RKO (cell line): ENCODE results near the gene XRCC4.
A peak's percentile ranks its signal among the peaks of the same experiment; 100 is the strongest.

ENCODE experiments used
- DNase-seq: peaks from one replicate; pipeline ENCODE4 v3.0.0-alpha.2; 2016; ENCODE audit warnings: low spot score

The XRCC4 gene

DNA sequence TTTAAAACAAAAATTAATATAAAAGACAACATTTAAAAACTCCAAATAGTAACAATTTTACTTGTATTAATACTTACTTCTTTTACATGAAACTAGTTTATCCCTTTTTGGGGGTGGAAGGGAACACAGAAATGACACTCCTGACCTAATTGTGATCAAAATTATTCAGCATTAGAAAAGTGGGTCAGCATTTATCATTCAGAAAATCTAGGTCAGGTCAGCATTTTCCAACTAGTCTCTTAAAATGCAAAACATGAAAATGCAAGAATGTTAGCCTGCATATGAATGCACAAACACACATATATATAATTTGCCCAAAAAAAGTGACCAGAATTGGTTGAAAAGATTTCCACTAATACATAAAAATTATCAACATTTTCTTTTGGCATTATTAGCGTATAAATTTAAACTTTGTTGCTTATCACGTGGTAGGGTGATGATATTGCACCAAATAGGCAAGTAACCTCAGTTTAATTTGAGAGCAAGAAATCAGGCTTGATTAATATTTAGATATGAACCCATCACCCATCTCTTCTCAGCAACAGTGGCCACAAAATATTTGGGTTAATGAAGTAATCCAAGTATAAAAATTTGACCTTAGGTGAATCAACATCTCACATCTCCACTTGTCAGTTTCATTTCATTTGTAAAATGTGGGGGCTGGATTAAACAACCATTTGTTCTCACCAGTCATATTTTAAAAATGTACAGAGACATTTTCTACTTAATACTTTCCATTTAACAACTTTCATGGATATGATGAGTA lies 5.9 kb upstream of the XRCC4 start:
- no peak for DNase-seq

GRCh38 chr5:83072966-83073365 lies 4.4 kb upstream of the XRCC4 start:
- DNase-seq, result no peak

DNA sequence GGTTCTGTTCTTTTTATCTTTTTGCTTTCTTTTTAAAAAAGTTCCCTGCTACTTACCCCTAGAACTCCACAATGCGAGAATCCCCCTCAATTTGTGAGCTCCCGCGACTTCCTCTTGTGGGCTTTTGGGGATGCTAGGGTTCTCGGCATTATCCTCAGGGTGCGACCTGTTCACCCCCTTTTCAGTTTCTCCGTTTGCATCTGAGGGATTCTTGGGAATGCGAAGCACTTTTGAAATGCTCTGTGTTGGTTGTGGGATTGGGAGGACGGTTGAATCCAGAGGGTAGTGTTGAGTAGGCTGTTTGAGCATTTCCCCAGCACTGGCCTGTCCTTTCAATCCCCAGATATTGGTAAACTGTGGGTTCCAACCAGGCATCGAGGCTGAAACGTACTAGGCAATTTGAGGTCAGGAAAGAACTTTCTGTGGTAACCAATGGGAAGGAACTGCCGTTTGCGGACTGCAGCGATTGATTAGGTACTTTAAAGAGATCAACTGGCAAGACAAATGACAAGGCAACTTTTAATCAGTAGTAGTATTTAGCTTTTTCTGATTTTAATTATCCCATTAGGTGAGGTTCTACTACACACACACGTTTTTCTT lies 415 bp downstream of the XRCC4 start:
- peak; percentile 62 for DNase-seq

DNA sequence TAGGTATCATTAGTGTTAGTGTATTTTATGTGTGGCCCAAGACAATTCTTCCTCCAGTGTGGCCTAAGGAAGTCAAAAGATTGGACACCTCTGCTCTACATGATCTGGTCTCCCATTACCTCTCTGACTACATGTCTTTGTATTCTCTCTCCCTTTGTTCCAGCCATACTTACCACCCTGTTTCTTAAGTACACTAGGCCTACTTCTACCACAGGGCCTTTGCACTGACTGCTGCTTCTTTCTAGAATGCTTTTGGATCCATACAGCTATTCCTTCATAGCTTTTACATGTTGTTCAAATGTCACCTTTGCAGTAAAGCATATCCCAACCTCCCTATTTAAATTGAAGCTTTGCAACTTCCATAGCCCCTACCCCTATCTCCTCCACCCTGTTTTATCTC lies 5.4 kb downstream of the XRCC4 start:
- no peak for DNase-seq

GRCh38 chr5:83084336-83084735 lies 7.0 kb downstream of the XRCC4 start:
- DNase-seq, result no peak

GRCh38 chr5:83085106-83085505 lies 7.8 kb downstream of the XRCC4 start:
- DNase-seq, result no peak

GRCh38 chr5:83090169-83090568 lies 12.8 kb downstream of the XRCC4 start:
- no peak for DNase-seq

DNA sequence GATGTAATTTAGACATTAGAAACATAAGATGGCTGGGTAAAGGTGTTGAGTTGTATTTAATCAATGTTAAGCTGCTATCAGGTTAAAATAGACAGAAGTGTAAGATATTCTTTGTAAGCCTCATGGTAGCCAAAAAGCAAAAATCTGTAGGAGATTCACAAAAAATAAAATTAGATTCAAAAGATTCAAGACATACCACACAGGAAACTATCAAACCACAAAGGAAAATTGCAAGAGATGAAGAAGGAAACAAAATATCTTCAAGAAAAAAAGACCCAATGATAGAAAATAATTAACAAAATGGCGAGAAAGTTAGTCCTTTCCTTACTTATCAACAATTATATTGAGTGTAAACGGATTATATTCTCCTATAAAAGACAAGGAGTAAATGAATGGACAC lies 15.3 kb downstream of the XRCC4 start:
- no peak for DNase-seq

DNA sequence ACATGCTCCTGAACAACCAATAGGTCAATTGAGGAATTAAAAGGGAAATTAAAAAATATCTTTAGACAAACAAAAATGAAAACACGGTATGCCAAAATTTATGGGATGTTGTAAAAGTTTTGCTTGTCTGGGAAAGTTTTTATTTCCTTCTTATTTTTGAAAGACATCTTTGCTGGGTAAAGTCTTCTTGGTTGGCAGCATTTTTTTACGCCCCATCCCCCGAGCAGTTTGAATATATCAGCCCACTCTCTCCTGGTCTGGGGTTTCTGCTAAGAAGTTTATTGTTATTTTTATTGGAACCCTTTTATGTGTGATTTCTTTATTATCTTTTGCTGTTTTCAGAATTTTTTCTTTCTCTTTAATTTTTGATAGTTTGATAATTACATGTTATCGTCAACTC lies 16.3 kb downstream of the XRCC4 start:
- no peak for DNase-seq

GRCh38 chr5:83095163-83095956 lies 18.0 kb downstream of the XRCC4 start:
- no peak for DNase-seq

DNA sequence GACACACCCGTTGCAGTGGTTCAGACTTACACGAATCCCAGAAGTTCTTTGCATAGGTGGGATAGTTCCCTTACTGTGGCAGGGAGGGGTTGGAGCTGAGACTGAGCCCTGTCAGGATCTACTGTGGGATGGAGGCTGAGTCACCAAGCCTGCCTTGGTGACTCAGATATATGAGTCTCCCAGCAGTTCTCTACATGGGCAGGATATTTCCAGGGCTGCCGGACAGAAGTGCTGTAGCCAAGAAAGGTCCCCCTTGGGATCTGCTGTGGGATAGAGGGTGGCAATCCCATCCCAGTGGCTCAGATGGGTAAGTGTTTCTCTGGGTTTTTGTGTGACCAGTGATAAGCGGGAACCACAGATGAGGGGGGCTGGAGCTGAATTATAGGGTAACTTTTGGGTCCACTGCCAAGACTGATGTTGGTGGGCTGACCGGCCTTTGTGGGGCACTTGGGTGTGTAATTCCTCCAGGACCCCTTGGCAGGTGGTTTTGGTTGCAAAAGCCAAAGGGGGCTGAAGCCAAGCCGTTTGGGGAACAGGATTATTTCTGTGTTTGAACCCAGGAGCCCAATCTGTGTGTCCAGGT lies 18.7 kb downstream of the XRCC4 start:
- peak; percentile 88 for DNase-seq

- no peak for DNase-seq
These were observed 19.5 kb downstream of the XRCC4 start for GRCh38 chr5:83096660-83097339.

- no peak for DNase-seq
These were observed 20.4 kb downstream of the XRCC4 start for GRCh38 chr5:83097689-83098231.

- no peak for DNase-seq
These were observed 21.7 kb downstream of the XRCC4 start for GRCh38 chr5:83099001-83099400.

GRCh38 chr5:83099445-83099844 lies 22.1 kb downstream of the XRCC4 start:
- DNase-seq, result no peak

GRCh38 chr5:83101514-83101913 lies 24.2 kb downstream of the XRCC4 start:
- no peak for DNase-seq

- DNase-seq, result no peak
These were observed 25.1 kb downstream of the XRCC4 start for GRCh38 chr5:83102364-83102980.

DNA sequence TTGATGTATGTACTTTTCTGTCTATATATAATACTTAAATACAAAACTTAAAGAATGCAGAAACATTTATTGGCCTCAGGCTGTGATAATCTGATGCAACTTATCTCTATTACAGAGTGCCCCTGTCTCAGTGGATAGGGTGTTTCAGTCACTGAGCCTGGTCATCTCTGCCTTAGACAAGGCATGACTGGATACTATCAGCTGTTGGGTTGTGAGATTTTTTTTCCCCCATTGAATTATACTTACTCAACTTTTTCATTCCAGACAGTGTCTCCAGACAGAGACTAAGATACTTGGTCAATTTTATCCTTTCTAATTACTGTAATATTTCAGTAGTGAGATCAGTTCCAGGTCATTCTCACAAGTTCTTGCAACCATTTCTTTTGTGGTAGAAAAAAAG lies 26.7 kb downstream of the XRCC4 start:
- no peak for DNase-seq

GRCh38 chr5:83107692-83108420 lies 30.5 kb downstream of the XRCC4 start:
- no peak for DNase-seq

- no peak for DNase-seq
These were observed 32.0 kb downstream of the XRCC4 start for GRCh38 chr5:83109380-83109779.

- no peak for DNase-seq
These were observed 38.5 kb downstream of the XRCC4 start for GRCh38 chr5:83115816-83116215.
